ENCODE measurements around the gene MTHFD2.
"Not testable (repeated sequence)": the region's sequence is repeated elsewhere in the genome, so short reads cannot be mapped to it uniquely, and the experiment has no call there.

The MTHFD2 gene

DNA sequence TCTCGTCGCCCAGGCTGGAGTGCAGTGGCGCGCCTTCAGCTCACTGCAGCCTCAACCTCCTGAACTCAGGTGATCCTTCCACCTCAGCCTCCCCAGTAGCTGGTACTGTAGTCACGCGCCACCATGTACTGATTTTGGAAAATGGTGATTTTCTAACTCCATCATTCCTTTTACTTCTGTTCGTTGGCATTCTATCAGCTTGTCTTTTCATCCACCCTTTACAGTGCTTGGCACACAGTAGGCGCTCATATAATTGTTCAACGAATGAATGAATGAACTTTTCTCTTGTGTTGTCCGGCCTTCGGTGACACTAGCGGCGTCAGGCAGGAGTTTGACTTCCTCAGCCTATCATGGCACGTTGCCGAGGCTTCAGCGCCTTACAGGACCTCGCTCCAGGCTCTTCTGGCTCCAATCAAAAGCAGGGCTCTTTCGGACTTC is 373 bp upstream of the MTHFD2 start:
- no peak for DNase-seq

DNA sequence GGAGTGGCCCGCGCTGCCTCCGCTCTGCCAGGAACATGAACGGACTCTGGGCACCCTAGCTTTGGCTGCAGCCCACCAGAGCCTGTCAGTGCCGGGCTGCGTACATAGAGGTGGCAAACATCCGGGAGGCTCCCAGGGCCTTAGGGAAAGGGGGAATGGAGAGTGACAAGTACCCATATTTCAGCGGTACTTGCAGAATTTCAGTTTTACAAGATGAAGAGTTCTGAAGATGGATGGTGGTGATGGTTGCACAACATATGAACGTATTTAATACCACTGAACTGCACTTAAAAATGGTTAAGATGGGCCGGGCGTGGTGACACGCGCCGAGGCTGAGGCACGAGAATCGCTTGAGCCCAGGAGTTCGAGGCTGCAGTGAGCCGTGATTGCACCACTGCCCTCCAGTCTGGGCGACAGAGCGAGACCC is 873 bp downstream of the MTHFD2 start:
- DNase-seq: no peak

DNA sequence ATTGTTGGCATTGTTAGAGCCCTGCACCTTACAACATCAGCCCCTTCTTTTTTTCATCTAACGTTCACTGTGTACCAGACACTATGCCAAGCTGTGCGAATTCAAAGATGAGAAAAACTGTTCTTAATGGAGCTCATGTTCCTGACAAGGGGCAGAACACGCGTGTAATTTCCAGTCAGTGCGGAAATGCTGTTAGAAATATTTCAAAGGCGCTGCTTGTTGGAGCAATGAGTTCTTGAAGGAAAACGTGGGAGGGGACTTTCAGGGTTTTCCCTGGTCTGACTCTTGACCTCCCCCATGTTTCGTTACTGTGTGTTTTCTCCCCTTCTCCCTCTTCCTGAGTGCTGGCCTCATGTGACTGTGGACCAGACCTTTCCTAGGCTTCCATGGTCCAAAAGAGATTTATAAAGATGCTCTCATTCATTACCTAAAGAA is 1.5 kb downstream of the MTHFD2 start:
- no peak for DNase-seq

DNA sequence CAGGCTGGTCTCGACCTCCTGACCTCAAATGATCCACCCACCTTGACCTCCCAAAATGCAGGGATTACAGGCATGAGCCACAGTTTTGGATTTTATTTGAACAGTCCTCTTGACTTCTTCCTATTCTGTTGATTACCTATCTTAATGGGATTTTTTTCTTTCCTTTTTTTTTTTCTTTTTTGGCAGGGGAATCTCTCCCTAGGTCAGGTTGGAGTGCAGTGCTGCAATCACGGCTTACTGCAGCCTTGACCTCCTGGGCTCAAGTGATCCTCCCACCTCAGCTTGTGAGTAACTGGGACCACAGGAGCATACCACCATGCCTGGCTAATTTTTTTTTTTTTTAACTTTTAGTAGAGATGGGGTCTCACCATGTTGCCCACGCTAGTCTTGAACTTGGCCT is 2.8 kb downstream of the MTHFD2 start:
- no peak for DNase-seq

DNA sequence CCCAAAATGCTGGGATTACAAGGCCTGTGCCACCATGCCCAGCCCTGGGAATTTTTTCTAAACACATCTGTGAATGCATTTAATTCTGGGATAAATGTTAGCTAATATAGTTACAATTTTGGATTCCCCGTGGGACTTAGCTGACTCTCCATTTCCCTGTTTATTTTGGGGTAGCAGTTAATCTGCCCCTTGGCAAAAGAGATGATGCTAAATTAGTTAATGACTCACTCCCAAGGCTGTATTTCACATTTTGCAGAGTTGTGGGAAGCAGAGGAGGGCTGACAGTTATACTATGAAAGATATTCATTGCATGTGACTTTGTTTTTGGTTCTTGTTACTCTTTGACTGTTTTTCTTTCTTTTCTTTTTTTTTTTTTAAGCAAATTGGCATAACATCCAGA is 3.2 kb downstream of the MTHFD2 start:
- DNase-seq: no peak

DNA sequence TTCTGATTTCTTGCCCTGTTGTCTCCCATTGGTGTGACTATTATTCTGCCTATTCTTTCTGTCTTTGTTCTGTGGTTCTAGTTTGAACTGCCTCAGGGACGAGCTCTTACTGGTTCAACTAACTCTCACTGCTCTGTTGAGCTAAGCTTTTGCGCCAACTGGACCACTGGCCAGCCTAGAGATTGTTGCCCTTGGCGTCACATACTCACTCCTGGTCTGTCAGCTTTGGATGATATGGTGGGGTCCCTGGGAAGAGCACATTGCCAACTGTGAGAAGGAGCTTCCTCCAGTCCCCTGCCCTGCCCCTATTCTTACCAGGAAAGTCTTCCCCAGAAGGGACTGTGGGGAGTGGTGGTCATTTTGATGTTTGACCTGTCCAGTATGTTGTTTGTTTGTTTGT is 6.0 kb downstream of the MTHFD2 start:
- no peak for DNase-seq

DNA sequence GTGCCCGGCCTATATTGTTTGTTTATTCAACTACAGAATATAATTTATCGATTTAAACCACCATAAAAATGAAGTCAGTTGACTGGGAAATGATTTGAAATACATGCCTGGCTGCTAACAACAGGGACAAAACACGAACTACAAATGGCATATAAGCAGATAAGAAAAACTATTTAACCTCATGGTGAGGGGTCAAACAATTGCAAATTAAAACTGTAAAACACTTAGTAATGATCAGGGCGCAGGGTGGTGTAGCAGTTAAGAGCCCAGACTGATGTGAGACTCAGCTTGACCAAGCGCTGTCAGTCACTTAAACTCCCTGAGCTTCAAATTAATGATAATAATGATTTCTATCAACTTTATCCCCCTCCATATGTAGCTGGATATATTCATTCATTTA is 6.7 kb downstream of the MTHFD2 start:
- no peak for DNase-seq

DNA sequence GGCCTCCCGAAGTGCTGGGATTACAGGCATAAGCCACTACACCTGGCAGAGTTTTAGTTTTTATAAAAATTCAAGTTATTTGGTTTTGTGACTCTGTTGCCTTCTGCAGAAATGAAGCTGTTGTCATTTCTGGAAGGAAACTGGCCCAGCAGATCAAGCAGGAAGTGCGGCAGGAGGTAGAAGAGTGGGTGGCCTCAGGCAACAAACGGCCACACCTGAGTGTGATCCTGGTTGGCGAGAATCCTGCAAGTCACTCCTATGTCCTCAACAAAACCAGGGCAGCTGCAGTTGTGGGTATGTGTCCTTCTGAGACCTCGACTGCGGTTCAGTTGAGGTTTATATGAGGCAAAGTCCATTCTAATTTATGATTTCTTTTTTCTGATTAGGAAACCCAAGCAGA is 7.2 kb downstream of the MTHFD2 start:
- DNase-seq: no peak

DNA sequence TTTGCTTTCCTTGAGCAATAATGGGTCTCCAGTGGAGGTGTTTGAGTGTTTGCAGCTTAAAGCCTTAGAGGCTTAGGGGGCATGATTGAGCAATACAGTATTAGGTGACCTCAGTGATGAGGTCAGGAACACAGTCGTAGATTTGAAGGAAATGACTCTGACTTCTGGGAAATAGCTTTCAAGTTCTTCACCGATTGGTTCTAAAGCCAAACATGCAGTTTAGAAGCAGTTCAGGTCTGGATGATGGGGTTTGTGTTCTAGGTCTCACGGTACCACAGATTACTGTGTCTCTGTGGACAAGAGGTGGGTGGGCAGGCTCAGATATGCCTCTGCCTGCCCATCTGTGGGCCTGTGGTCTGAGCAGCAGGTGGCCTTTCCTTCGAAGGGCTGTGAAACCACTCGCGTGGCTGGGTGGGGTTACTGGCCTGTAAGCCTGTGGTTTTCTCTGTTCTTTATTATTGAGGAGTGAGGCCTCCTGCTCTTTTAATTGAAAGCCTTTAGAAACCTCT is 7.8 kb downstream of the MTHFD2 start:
- DNase-seq: no peak

DNA sequence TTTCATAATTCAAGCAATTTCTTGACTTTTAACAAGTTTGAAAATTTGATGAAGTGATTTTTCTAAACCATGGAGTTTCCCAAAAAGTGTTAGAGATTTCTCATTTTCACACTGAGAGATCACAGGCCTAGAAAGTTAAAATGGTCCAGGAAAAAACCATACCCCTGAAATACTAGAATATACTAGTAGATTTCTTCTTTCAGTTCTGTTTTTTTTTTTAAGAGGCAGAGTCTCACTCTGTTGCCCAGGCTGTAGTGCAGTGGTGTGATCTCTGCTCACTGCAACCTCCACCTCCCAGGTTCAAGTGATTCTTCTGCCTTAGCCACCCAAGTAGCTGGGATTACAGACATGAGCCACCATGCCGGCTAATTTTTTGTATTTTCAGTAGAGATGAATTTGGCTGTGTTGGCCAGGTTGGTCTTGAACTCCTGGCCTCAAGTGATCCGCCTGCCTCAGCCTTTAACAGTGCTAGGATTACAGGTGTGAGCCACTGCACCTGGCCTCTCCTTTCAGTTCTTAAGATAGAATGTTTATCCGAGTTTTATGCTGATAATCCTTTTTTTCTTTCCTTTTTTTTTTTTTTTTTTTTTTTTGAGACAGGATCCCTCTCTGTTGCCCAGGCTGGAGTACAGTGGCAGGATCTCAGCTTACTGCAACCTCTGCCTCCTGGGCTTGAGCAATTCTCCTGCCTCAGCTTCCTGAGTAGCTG is 14.4 kb downstream of the MTHFD2 start:
- no peak for DNase-seq

DNA sequence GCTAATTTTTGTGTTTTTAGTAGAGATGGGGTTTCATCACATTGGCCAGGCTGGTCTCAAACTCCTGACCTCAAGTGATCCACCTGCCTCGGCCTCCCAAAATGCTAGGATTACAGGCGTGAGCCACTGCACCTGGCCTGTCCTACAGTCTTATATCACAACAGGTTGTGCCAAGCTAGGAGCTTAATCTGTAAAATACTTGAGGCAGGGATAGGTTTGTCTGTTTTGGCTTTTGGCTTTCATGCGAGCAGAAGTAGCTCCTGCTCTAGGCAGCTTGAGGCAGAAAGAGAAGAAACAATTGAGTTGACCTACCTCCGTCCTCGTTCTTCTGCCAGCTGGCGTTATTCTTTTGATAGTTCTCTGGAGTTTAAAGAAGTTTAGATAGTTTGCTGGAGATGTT is 17.4 kb downstream of the MTHFD2 start:
- DNase-seq: not testable (repeated sequence)

DNA sequence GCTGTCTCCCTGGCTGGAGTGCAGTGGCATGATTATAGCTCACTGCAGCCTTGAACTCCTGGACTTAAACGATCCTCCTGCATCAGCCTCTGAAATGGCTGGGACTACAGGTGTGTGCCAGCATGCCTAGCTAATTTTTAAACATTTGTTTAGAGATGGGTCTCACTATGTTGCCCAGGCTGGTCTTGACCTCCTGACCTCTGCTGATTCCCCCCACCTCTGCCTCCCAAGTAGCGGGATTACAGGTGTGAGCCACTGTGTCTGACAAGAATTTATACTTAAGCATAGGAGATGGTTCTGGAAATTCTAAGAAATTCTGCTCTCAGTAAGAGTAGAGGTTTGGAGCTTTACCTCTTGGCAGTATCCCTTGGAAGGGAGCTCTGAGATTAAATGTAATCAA is 18.2 kb downstream of the MTHFD2 start:
- no peak for DNase-seq

DNA sequence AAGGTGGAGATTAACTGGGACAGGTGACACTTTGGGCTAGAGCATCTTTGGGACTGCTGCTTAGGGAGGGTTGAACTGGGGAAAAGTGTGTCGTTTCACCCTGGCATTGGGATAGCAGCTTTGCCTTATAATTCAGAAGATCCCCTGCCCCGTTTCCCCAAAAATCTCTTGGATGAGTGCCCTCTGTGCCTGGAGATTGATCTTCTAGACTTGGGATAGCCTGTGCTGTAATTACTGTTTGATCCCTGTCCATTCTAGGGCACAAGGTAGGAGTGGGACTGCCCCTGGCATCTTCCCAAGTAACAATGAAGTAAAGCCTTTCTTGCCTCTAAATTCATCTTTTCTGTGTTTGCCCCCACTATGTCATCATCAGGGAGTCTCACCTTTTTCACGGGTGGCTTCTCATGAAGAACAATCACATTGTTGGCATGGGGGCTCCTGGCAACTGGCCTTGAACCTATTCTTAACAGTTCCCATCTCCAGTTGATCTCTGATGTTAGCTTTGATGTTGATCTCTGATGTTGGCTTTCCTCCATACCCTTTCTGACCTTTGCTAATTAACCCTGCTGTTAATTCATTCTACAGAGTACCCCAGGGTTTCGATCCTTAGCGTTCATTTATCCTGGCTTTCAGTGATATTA is 21.6 kb downstream of the MTHFD2 start:
- DNase-seq: no peak

DNA sequence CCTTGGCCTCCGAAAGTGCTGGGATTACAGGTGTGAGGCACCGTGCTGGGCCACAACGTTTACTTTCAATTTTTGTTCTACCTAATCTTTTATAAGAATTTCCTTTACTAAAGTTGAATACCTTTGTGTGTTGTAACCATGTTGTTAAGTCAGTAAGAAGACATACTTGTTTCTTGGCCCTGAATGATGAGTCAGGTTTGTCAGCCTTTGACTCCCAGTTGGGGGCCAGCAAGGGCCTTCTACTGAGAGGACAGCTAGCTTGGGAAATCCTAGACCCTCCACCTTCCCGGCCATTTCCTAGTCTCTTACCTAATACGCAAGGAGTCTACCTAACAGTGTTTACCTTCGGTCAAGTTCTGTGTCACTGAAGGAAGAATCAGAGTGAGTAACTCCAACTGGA is 22.7 kb downstream of the MTHFD2 start:
- no peak for DNase-seq

DNA sequence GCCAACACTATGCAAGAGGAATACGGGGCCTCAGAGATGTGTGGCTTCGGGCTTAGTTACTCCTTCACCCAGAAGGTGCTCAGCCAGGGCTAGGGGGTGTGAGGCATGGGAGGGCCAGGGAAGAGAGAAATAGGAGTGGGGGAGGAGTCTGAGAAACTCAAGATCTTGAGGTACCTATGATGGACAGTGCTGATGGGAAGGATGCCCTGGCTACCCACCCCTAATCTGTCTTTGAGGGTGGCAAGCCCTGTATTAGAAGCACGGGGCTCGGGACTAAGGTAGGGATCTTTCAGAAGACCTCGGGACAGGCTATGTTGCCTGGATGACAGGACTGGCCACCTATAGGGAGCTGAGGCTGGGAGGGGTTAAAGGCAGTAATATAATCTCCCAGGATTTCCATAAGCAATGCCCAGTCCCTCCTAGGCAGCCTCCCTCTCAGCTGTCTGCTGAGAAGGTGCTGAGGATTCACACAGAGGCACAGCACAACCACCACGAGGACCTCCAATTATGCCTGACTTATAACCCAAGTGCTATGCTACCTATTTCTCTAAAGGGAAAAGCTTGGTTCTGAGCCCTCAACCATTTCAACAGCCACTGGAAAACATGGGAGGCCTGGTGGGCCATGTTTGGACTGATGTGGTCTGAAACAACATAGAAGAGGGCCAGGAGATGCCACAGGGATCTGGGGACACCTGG is 23.3 kb downstream of the MTHFD2 start:
- no peak for DNase-seq

DNA sequence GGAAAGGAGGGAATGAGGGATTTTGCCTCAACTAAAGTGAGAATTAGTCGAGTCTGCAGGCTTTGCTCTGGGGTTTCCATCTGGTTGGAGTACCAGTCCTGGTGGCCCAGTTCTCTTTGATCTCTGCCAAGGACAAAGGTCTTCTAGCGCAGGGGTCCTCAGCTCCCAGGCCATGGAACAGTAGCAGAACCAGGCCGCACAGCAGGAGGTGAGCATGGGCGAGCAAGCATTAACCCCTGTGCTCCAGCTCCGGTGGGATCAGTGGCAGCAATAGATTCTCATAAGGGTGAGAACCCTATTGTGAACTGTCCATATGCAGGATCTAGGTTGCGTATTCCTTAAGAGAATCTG is 23.9 kb downstream of the MTHFD2 start:
- no peak for DNase-seq

DNA sequence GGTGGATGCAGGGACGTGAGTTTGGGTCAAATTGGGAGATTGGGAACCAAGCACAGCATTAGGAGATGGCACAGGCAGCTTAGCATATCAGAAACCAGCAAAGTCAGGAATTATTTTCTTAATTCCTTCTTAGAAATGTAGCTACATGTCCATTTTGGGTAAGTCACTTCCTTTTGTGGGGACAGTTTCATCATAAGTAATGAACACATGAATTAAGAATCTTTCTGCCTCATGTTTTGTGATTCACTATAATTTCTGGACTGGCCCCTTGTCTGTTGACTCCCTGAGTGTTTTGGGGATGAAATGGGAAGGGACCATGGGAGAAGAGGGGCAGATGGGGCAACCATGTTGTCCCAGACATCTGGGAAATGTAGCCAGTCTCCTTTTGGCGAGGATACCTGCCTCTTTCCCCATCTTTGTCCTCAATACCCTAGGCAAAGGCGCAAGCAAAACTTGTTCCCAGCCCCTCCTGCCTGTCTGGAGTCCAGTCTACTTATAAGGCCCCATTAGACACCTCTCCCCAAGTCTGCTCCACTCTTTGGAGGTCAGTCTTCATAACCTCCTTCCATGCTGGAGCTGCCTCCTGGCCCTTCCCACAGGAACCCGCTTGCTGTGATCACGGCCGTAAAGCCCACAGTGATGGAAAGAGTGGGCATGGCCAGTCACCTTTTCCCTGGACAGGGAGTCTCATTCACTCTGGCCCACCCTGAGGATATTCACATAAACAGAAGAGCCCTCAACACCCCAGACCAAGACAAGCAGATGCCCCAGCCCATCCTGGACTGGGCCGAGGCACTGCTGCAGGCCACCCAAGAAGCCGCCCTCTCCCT is 25.7 kb downstream of the MTHFD2 start:
- no peak for DNase-seq

DNA sequence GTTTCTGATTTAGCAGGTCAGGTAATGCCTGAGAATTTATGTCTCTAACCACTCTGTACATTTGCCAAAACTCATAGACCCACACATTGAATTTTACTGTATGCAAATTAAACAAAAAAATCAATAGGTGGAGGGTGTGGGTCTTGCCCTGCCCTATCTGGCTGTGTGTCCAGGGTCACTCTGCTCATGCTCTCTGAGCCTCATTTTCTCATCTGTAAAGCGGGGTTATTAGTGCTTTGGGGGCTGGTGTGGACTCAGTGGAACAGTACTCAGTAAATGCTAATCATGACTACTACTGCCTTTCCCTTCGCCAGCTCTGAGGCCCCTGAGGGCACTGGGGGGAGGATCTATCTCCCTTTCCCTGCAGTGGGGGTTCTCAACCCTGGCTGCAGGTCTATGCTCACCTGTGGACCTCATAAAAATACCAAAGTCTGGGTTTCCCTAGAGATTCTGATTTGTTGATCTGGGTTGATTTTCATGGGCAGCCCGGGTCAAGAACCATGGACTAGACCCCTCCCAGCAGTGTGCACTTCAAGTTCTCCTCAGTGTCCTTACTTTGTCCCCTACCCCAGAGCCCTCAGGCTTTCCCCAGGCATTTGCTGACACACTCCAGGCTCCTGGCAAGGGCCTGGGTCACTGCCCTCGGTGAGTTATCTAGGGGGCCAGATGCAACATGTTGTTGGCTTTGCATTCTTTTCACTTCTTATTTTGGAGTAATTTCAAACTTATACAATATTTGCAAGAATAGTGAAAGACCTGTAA is 27.5 kb downstream of the MTHFD2 start:
- DNase-seq: no peak

DNA sequence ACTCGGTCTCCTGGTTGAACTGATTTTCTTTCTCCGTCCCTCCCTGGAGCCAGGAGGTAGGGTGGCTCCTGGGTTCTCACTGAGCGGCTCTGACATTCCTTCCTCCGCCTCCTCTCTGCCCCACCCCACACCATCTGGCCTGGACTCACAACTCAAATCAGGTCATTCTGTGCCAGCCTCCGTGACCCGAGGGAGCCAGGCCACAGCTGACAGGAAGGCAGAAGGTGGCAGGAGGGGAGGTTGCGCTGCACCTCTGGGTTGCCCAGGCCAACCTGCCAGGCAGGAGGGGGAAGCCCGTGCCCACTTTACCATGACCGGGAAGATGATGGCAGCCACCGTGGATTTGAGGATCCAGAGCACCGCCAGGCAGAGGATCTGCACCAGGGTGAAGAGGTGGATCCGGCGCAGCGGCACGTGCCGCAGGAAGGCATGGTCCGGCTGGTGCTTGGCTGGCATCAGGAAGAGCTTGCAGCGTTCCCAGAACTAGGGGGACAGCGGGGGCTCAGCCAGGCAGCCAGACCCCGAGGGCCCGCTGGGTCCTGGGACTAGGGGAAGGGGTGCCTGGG is 28.3 kb downstream of the MTHFD2 start:
- DNase-seq: no peak

DNA sequence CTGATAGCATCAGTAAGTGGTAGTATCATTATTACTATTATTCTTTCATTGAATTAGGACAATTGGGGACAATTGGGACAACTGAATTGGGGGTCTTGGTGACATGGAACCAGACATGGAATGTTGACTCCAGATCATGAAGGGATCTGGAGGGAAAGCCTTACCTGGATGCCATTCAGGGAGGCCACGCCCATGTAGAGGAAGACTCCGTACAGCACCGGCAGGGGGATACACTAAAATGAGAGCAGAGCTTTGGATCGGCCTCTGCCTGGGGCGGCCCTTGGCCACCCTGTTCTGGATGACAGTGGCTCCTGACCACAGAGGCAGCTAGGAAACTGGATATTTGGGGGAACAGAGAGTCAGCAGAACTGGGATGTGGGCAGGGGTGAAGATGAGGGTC is 29.2 kb downstream of the MTHFD2 start:
- no peak for DNase-seq

DNA sequence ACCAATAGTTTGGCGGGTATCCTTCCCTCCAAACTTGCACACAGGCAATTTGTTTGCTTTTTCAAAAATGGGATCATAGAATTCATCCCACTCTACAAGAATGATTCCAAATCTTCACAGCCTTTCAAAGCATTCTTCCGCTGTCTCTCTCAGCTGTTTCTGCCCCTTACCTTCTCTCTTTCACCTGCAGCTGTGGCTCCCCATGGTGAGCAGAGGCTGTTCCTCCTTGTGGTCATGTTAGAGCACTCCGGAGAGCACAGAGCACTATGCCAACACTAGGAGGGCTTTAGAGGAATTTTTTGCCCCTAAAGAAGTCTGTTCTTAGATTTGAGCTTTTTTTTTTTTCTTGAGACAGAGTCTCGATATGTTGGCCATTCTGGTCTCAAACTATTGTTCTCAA is 30.4 kb downstream of the MTHFD2 start:
- DNase-seq: no peak

DNA sequence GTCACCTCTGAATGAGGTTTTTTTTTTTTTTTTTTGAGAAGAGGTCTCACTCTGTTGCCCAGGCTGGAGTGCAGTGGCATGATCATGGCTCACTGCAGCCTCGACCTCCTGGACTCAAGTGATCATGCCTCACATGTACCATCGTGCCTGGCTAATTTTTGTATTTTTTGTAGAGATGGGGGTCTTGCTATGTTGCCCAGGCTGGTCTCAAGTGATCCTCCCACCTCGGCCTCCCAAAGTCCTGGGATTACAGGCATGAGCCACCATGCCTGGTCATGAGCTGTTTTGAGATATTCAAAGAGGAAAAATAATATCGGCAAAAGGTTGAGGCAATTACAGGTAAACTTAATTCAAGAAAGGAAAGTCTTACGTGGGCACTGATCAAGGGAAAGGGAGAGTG is 31.4 kb downstream of the MTHFD2 start:
- not testable (repeated sequence) for DNase-seq
